ENCODE data around the gene DDIT4.
A peak's percentile ranks its signal among the peaks of the same experiment; 100 is the strongest.

DDIT4 gene

GRCh38 chr10:72250666-72251065, 23.1 kb upstream of the DDIT4 start:
- in situ Hi-C loops (cut with HindIII; ENCODE audit: low sequenced_read_pairs) = no loop called here

GRCh38 chr10:72251635-72252034, 22.1 kb upstream of the DDIT4 start:
- no peak for DNase-seq (ENCODE audit: low read depth)
- TF ChIP-seq CTCF (IDR thresholded peaks at IDR 0.05; ENCODE audit: low read depth, low read length, missing control alignments) = no peak
- H3K4me3 ChIP-seq (ENCODE audit: low read depth, low read length) = no peak overlapping the region
- in situ Hi-C loops (cut with HindIII; ENCODE audit: low sequenced_read_pairs) = no loop called here

More at GRCh38 chr10:72250666-72251065, 23.1 kb upstream of the DDIT4 start:
- peak; percentile 76 for DNase-seq (ENCODE audit: low read depth)
- no peak overlapping the region for H3K4me3 ChIP-seq (ENCODE audit: low read depth, low read length)
- no peak for TF ChIP-seq CTCF (IDR thresholded peaks at IDR 0.05; ENCODE audit: low read depth, low read length, missing control alignments)

- DNase-seq (ENCODE audit: low read depth) = no peak
- in situ Hi-C loops (cut with HindIII; ENCODE audit: low sequenced_read_pairs) = no loop called here
- no peak for TF ChIP-seq CTCF (IDR thresholded peaks at IDR 0.05; ENCODE audit: low read depth, low read length, missing control alignments)
- H3K4me3 ChIP-seq (ENCODE audit: low read depth, low read length) = no peak overlapping the region
Measured at GRCh38 chr10:72252972-72253371, 20.8 kb upstream of the DDIT4 start.

- H3K4me3 ChIP-seq (ENCODE audit: low read depth, low read length) = no peak overlapping the region
- in situ Hi-C loops (cut with HindIII; ENCODE audit: low sequenced_read_pairs) = no loop called here
- TF ChIP-seq CTCF (IDR thresholded peaks at IDR 0.05; ENCODE audit: low read depth, low read length, missing control alignments) = no peak
- DNase-seq (ENCODE audit: low read depth) = no peak
Measured at GRCh38 chr10:72253578-72253977, 20.1 kb upstream of the DDIT4 start.

- DNase-seq (ENCODE audit: low read depth) = no peak
- no peak for TF ChIP-seq CTCF (IDR thresholded peaks at IDR 0.05; ENCODE audit: low read depth, low read length, missing control alignments)
- H3K4me3 ChIP-seq (ENCODE audit: low read depth, low read length) = no peak overlapping the region
- in situ Hi-C loops (cut with HindIII; ENCODE audit: low sequenced_read_pairs) = no loop called here
Measured at GRCh38 chr10:72254813-72255568, 18.7 kb upstream of the DDIT4 start.

GRCh38 chr10:72255977-72256729, 17.6 kb upstream of the DDIT4 start:
- in situ Hi-C loops (cut with HindIII; ENCODE audit: low sequenced_read_pairs) = no loop called here
- no peak for DNase-seq (ENCODE audit: low read depth)
- H3K4me3 ChIP-seq (ENCODE audit: low read depth, low read length) = no peak overlapping the region
- no peak for TF ChIP-seq CTCF (IDR thresholded peaks at IDR 0.05; ENCODE audit: low read depth, low read length, missing control alignments)

Data from astrocyte of the cerebellum (primary cell).